Measurements from ENCODE around the gene APPBP2.

DNA sequence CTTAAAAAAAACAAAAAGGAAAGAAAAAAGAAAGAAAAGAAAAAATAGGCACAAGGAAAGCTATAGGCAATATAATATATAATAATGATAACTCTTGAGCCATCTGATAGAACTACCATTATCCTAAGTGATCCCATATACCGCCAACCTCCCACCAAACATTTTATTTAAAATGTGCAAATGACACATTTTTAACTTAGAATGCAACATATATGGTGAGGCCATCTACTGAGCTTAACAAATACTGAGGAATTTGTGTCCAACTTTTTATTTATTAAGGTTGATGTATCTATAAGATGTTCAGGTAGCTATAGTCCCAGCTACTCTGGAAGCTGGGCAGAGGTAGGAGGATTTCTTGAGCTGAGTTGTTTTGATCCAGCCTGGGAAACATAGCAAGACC is 14.4 kb upstream of the APPBP2 start:
- TF ChIP-seq EZH2 (IDR thresholded peaks at IDR 0.05; ENCODE audit: borderline replicate concordance, low read depth, low read length, severe bottlenecking): no peak
- no peak for TF ChIP-seq POLR2AphosphoS5 (IDR thresholded peaks at IDR 0.05; ENCODE audit: insufficient read depth, low read depth, low read length)
- TF ChIP-seq, protein P1, sequence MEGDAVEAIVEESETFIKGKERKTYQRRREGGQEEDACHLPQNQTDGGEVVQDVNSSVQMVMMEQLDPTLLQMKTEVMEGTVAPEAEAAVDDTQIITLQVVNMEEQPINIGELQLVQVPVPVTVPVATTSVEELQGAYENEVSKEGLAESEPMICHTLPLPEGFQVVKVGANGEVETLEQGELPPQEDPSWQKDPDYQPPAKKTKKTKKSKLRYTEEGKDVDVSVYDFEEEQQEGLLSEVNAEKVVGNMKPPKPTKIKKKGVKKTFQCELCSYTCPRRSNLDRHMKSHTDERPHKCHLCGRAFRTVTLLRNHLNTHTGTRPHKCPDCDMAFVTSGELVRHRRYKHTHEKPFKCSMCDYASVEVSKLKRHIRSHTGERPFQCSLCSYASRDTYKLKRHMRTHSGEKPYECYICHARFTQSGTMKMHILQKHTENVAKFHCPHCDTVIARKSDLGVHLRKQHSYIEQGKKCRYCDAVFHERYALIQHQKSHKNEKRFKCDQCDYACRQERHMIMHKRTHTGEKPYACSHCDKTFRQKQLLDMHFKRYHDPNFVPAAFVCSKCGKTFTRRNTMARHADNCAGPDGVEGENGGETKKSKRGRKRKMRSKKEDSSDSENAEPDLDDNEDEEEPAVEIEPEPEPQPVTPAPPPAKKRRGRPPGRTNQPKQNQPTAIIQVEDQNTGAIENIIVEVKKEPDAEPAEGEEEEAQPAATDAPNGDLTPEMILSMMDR (IDR thresholded peaks at IDR 0.05; ENCODE audit: extremely low read depth in 1 of 2, insufficient read depth in 1 of 2, low read depth in 1 of 2, low read length in 2 of 2): no peak
